ENCODE results near the gene NBPF1. TPM values are rescaled to one million over a fixed set of nuclear protein-coding genes. Genes with fewer than 3 reads are reported as not detected.

The NBPF1 gene
- total and polyA plus RNA-seq, 9 of the 15 experiments (the other 6 are each of a cell fraction or from before 2014, with no cell fraction given): 5.2 to 42.6 (median 24.1) TPM

DNA sequence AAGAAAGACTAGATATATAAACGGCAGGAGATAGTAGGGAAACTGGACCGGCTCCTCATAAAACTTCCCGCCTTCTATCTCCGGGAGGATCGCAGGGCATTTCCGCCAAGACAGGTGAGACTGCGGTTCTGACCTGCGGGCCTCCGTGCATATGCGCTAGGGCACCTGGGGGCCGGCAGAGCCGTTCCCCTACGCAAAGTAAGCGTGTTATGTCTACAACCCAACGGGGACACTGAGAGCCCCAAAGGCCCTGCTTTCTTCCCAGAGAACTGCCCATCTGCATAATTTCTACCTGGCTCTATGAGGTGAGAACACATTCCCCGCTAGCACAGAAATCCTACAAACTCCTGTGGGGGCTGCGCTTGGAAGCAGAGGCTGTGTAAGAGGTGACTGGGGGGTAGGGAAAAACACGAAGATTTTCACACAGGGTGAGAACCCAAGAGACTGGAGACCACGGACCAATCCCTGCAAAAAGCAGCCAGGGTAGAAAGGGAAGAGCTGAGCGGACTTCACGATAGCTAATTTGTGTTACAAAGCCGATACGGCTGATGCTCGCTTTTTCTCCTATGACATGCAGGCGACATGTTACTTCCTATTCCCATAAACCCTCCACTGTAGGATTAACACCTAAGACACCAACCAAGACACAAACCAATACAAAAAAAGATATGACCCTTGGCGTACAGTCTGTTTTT is 99.8 kb downstream of the NBPF1 start (continued):
- TF ChIP-seq, protein P1, sequence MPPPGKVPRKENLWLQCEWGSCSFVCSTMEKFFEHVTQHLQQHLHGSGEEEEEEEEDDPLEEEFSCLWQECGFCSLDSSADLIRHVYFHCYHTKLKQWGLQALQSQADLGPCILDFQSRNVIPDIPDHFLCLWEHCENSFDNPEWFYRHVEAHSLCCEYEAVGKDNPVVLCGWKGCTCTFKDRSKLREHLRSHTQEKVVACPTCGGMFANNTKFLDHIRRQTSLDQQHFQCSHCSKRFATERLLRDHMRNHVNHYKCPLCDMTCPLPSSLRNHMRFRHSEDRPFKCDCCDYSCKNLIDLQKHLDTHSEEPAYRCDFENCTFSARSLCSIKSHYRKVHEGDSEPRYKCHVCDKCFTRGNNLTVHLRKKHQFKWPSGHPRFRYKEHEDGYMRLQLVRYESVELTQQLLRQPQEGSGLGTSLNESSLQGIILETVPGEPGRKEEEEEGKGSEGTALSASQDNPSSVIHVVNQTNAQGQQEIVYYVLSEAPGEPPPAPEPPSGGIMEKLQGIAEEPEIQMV (tag; conservative IDR thresholded peaks at IDR 0.05; ENCODE audit: low read depth): 0 out of 2 replicates have a peak, but pooled peaks have one; percentile 9
- TF ChIP-seq, protein P2, sequence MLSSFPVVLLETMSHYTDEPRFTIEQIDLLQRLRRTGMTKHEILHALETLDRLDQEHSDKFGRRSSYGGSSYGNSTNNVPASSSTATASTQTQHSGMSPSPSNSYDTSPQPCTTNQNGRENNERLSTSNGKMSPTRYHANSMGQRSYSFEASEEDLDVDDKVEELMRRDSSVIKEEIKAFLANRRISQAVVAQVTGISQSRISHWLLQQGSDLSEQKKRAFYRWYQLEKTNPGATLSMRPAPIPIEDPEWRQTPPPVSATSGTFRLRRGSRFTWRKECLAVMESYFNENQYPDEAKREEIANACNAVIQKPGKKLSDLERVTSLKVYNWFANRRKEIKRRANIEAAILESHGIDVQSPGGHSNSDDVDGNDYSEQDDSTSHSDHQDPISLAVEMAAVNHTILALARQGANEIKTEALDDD (IDR thresholded peaks at IDR 0.05): peak; percentile 53; the same call in 1 of the 2 replicates
- TF ChIP-seq RFX1 (IDR thresholded peaks at IDR 0.05) (peak; percentile 40), ELF1 (tag; IDR thresholded peaks at IDR 0.05) (peak; percentile 63), DEAF1 (CRISPR knock-in tag; IDR thresholded peaks at IDR 0.05) (peak; percentile 81), HMG20A (CRISPR knock-in tag; conservative IDR thresholded peaks at IDR 0.05) (peak; percentile 76)
- TF ChIP-seq, protein P3, sequence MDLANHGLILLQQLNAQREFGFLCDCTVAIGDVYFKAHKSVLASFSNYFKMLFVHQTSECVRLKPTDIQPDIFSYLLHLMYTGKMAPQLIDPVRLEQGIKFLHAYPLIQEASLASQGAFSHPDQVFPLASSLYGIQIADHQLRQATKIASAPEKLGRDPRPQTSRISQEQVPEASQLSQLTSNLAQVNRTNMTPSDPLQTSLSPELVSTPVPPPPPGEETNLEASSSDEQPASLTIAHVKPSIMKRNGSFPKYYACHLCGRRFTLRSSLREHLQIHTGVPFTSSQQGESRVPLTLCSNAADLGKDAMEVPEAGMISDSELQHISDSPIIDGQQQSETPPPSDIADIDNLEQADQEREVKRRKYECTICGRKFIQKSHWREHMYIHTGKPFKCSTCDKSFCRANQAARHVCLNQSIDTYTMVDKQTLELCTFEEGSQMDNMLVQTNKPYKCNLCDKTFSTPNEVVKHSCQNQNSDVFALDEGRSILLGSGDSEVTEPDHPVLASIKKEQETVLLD (IDR thresholded peaks at IDR 0.05): peak; percentile 47
